HepG2 (cell line): ENCODE results near the gene PRDM11. TPM values are rescaled to one million over a fixed set of nuclear protein-coding genes. Genes with fewer than 3 reads are reported as not detected.

ENCODE experiments used
- ATAC-seq: fragments of 200-7000 bp; cut with Tn5 transposase; 3 replicates; pipeline ENCODE4 v1.9.1; 2020; ENCODE audit warnings: mild to moderate bottlenecking, moderate library complexity
- BruUV-seq: library from RNA; stranded (reverse); fragments of 400-500 nt; replicated peaks from 2 replicates; lab custom pipeline; 2021; lab: Mats Ljungman, UMichigan
- CTCF ChIA-PET: fragments of 300-600 bp; formaldehyde crosslinking; extraction: SDS; loops from one replicate; lab custom pipeline; 2021; ENCODE audit warnings: low total read pairs, inconsistent platforms, low intra/inter-chr PET ratio; lab: Yijun Ruan, JAX
- POLR2A ChIA-PET: fragments of 350-600 bp; sonication (Branson Sonifier 250); formaldehyde crosslinking; loops from one replicate; lab custom pipeline; 2020; ENCODE audit warnings: antibody characterized with exemption, inconsistent platforms; lab: Yijun Ruan, JAX
- DNase-seq: peaks from one replicate; pipeline ENCODE4 v3.0.0-alpha.2; 2015; ENCODE audit warnings: low spot score
- FAIRE-seq: peaks from 3 replicates; lab custom pipeline; 2011; peaks lifted over from hg19 to GRCh38; lab: Jason Lieb, UNC
- H2AFZ ChIP-seq: one replicate; pipeline ENCODE4 v1.6.1; 2011; ENCODE audit warnings: low read length, inconsistent platforms
- H3K27ac ChIP-seq: fragments of 300-600 bp; 3 replicates; pipeline ENCODE4 v1.8.0; 2011; ENCODE audit warnings: mixed run types, mild to moderate bottlenecking, mixed read lengths, low read length, inconsistent platforms; ENCODE audit not compliant: insufficient read depth; ENCODE audit errors: extremely low read length
- H3K27me3 ChIP-seq, 2 experiments: fragments of 200-600 bp in 1 of 2; 2 replicates in 1 of 2; 3 replicates in 1 of 2; pipeline versions ENCODE4 v1.6.0 to v1.8.0; 2011; ENCODE audit warnings: low read length in 2 of 2, mild to moderate bottlenecking in 2 of 2, moderate library complexity in 2 of 2, inconsistent platforms in 1 of 2; ENCODE audit not compliant: insufficient read depth in 2 of 2, control insufficient read depth in 1 of 2
- H3K36me3 ChIP-seq, 2 experiments: fragments of 200-600 bp in 1 of 2; replicated peaks in 1 of 2; 2 replicates in 1 of 2; 3 replicates in 1 of 2; pipeline versions ENCODE4 v1.5.1 to v1.8.0; 2011; ENCODE audit warnings: low read length in 2 of 2, inconsistent platforms in 1 of 2; ENCODE audit not compliant: insufficient read depth in 2 of 2, control insufficient read depth in 1 of 2
- H3K4me1 ChIP-seq: 2 replicates; pipeline ENCODE4 v1.5.1; 2012; ENCODE audit warnings: low read length, inconsistent platforms; ENCODE audit not compliant: insufficient read depth
- H3K4me2 ChIP-seq: 2 replicates; pipeline ENCODE4 v1.6.0; 2011; ENCODE audit warnings: low read depth, low read length, inconsistent platforms
- H3K4me3 ChIP-seq, 3 experiments: fragments of 200-600 bp in 1 of 3; sonication (generic), shearing (Covaris generic) in 1 of 3; replicated peaks in 1 of 3; 2 replicates each; pipeline ENCODE4 v1.5.1; 2011 to 2016; ENCODE audit warnings: low read length in 3 of 3, inconsistent platforms in 2 of 3, low read depth in 2 of 3, mild to moderate bottlenecking in 2 of 3, control low read depth in 1 of 3, mixed read lengths in 1 of 3; ENCODE audit not compliant: insufficient read depth in 1 of 3
- H3K79me2 ChIP-seq: one replicate; pipeline ENCODE4 v1.6.1; 2011; ENCODE audit warnings: low read length, inconsistent platforms; ENCODE audit not compliant: insufficient read depth
- H3K9ac ChIP-seq: 2 replicates; pipeline ENCODE4 v1.6.0; 2011; ENCODE audit warnings: mild to moderate bottlenecking, low read depth, low read length, inconsistent platforms; ENCODE audit not compliant: insufficient read depth
- H3K9me3 ChIP-seq: 2 replicates; pipeline ENCODE4 v1.5.1; 2012; ENCODE audit warnings: mild to moderate bottlenecking, low read length
- H4K20me1 ChIP-seq: 2 replicates; pipeline ENCODE4 v1.6.0; 2011; ENCODE audit warnings: inconsistent platforms, mild to moderate bottlenecking, low read length, moderate library complexity; ENCODE audit not compliant: insufficient read depth
- E2F5 ChIP-seq: sonication (generic); formaldehyde crosslinking; conservative IDR thresholded peaks from 2 replicates; pipeline ENCODE4 v1.4.0; 2020; ENCODE audit warnings: missing genetic modification reagents
- EEA1 ChIP-seq: sonication (generic); formaldehyde crosslinking; IDR thresholded peaks from 2 replicates; pipeline ENCODE4 v1.5.1; 2020; ENCODE audit warnings: mild to moderate bottlenecking, missing genetic modification reagents, borderline replicate concordance
- HNF4G ChIP-seq, 2 experiments: sonication (generic) in 1 of 2; formaldehyde crosslinking in 1 of 2; IDR thresholded peaks; 2 replicates each; pipeline versions ENCODE4 v1.4.0 to v1.6.1; 2011 to 2020; ENCODE audit warnings: borderline replicate concordance in 2 of 2, low read depth in 2 of 2, mild to moderate bottlenecking in 2 of 2, low read length in 1 of 2, missing genetic modification reagents in 1 of 2, moderate library complexity in 1 of 2
- MYPOP ChIP-seq: sonication (generic); formaldehyde crosslinking; IDR thresholded peaks from 2 replicates; pipeline ENCODE4 v1.8.1; 2023; ENCODE audit warnings: mild to moderate bottlenecking, moderate library complexity, missing genetic modification reagents
- RAD21 ChIP-seq: fragments of 450-650 bp; formaldehyde crosslinking; IDR thresholded peaks from 2 replicates; pipeline ENCODE4 v1.5.0; 2020; ENCODE audit warnings: mild to moderate bottlenecking
- RARA ChIP-seq: IDR thresholded peaks from 2 replicates; pipeline ENCODE4 v1.6.1; 2016; ENCODE audit warnings: missing genetic modification reagents, missing compliant biosample characterization
- RNF219 ChIP-seq: sonication (generic); formaldehyde crosslinking; IDR thresholded peaks from 2 replicates; pipeline ENCODE4 v1.5.0; 2020; ENCODE audit warnings: mild to moderate bottlenecking, missing genetic modification reagents
- UBTF ChIP-seq: sonication (generic); formaldehyde crosslinking; IDR thresholded peaks from 2 replicates; pipeline ENCODE4 v1.4.0; 2020; ENCODE audit warnings: mild to moderate bottlenecking, missing genetic modification reagents
- ZFP36L1 ChIP-seq: sonication (generic); formaldehyde crosslinking; IDR thresholded peaks from 2 replicates; pipeline ENCODE4 v1.8.0; 2022; ENCODE audit warnings: mild to moderate bottlenecking, missing genetic modification reagents, moderate library complexity
- ZNF251 ChIP-seq: sonication (generic); formaldehyde crosslinking; IDR thresholded peaks from 2 replicates; pipeline ENCODE4 v1.9.0; 2021; ENCODE audit warnings: mild to moderate bottlenecking, missing genetic modification reagents
- ZNF350 ChIP-seq: sonication (generic); formaldehyde crosslinking; IDR thresholded peaks from 2 replicates; pipeline ENCODE4 v1.4.0; 2020; ENCODE audit warnings: mild to moderate bottlenecking, low read depth, missing genetic modification reagents, borderline replicate concordance
- ZNF546 ChIP-seq: sonication (generic); formaldehyde crosslinking; conservative IDR thresholded peaks from 2 replicates; pipeline ENCODE4 v1.8.1; 2023; ENCODE audit warnings: mild to moderate bottlenecking, missing genetic modification reagents
- ZNF562 ChIP-seq: sonication (generic); formaldehyde crosslinking; IDR thresholded peaks from 2 replicates; pipeline ENCODE4 v1.8.0; 2022; ENCODE audit warnings: missing genetic modification reagents, borderline replicate concordance
- ZNF576 ChIP-seq: sonication (generic); formaldehyde crosslinking; IDR thresholded peaks from 2 replicates; pipeline ENCODE4 v1.4.0; 2020; ENCODE audit warnings: mild to moderate bottlenecking, missing genetic modification reagents
- ZNF749 ChIP-seq: sonication (generic); formaldehyde crosslinking; IDR thresholded peaks from 2 replicates; pipeline ENCODE4 v1.8.0; 2022; ENCODE audit warnings: mild to moderate bottlenecking, missing genetic modification reagents, moderate library complexity, borderline replicate concordance
- ZNF761 ChIP-seq: sonication (generic); formaldehyde crosslinking; conservative IDR thresholded peaks from 2 replicates; pipeline ENCODE4 v1.4.0; 2020; ENCODE audit warnings: mild to moderate bottlenecking, missing genetic modification reagents
- ZNF782 ChIP-seq: sonication (generic); formaldehyde crosslinking; IDR thresholded peaks from 2 replicates; pipeline ENCODE4 v1.4.0; 2020; ENCODE audit warnings: missing genetic modification reagents, mild to moderate bottlenecking, borderline replicate concordance
- WGBS: methylation state at CpG from one replicate; pipeline ENCODE4 v1.1.6; 2017; ENCODE audit warnings: low lambda C conversion rate; 5-methylcytosine and 5-hydroxymethylcytosine counted together
- in situ Hi-C: cut with HindIII; loops from 2 replicates; pipeline ENCODE4 v1.10.0; 2017; ENCODE audit warnings: low pct_unique_long_range_greater_than_20kb; ENCODE audit not compliant: extremely low pct_ligation_motif_present
- intact Hi-C: fragments of 100-400 bp; cut with micrococcal nuclease; formaldehyde crosslinking; loops from one replicate; pipeline ENCODE4 v1.10.0; 2022; ENCODE audit not compliant: unreplicated experiment
- polyA plus RNA-seq, 8 experiments: library from polyadenylated mRNA; depleted of rRNA in 3 of 8; stranded (reverse) in 7 of 8; unstranded in 1 of 8; fragments of >200 nt; fragmentation: Illumina TruSeq in 4 of 8; extraction: Trizol in 4 of 8; gene quantifications; 2 replicates each; pipeline versions ENCODE4 v1.2.1 to v1.2.3, GENCODE V29; 2011 to 2016; ENCODE audit warnings: low read depth in 4 of 8, missing spikeins in 1 of 8, mixed read lengths in 1 of 8; ENCODE audit not compliant: insufficient read depth in 1 of 8
- total RNA-seq, 5 experiments: library from RNA; depleted of rRNA; stranded (reverse); fragments of >200 nt; fragmentation: Illumina TruSeq; extraction: Trizol; gene quantifications; 2 replicates each; pipeline ENCODE4 v1.2.3, GENCODE V29; 2016; ENCODE audit warnings: low read depth in 1 of 5

PRDM11 gene
- total and polyA plus RNA-seq, 2 of the 13 experiments (the other 11 are each of a cell fraction or from before 2014, with no cell fraction given) = 3.4 to 4.7 TPM

GRCh38 chr11:45179686-45180178, 33.3 kb downstream of the PRDM11 start:
- in situ Hi-C loops = no loop called here
- POLR2A ChIA-PET = interaction anchor here (1.3 to 2.1 kb wide), 3 partner anchors 10 to 32 kb away, joined by 3 to 9 read pairs (median 3); partner anchors contain the start of gene PRDM11
- 44% methylated on average over 3 of the region's 6 CpGs for WGBS
- peak overlapping the region; percentile 49 for H3K9ac ChIP-seq
- H3K36me3 ChIP-seq = peaks cover 4 to 9% of the 10 kb centered on the region in 2 experiments; a peak in 4 of 5 replicates
- H3K4me2 ChIP-seq = peak overlapping the region; percentile 70
- peaks cover 16% of the 10 kb centered on the region for H3K4me1 ChIP-seq
- ATAC-seq (no peak), DNase-seq (no peak), FAIRE-seq (no peak)
- no peak overlapping the region for H2AFZ ChIP-seq
- H3K9me3 ChIP-seq = no peaks in the 10 kb centered on the region
- BruUV-seq = no TSS peak
- no peaks in the 10 kb centered on the region for H3K79me2 ChIP-seq
- H3K27me3 ChIP-seq = no peaks in the 10 kb centered on the region; a peak in 1 of 5 replicates
- H3K4me3 ChIP-seq = peak overlapping the region; percentile 24 to 62 (median 51); a peak in 5 of 6 replicates
- peak overlapping the region; percentile 42 for H3K27ac ChIP-seq
- H4K20me1 ChIP-seq = no peaks in the 10 kb centered on the region
- CTCF ChIA-PET = no interaction called here
- intact Hi-C loops = loop anchor here (2.0 kb wide), 1 partner anchor 33 kb away; the partner anchor contains the start of gene PRDM11
- TF ChIP-seq ZFP36L1 (CRISPR knock-in tag) (no peak), E2F5 (CRISPR knock-in tag) (no peak), ZNF576 (CRISPR knock-in tag) (no peak), ZNF251 (CRISPR knock-in tag) (no peak), MYPOP (CRISPR knock-in tag) (no peak), ZNF562 (CRISPR knock-in tag) (no peak), ZNF749 (CRISPR knock-in tag) (no peak), HNF4G (IDR thresholded peaks at IDR 0.05; ENCODE audit: borderline replicate concordance, low read depth, low read length) (no peak), HNF4G (CRISPR knock-in tag; IDR thresholded peaks at IDR 0.05; ENCODE audit: borderline replicate concordance, low read depth) (no peak), ZNF350 (CRISPR knock-in tag) (no peak), ZNF546 (CRISPR knock-in tag) (no peak), RAD21 (CRISPR knock-in tag) (no peak), RNF219 (no peak), ZNF782 (CRISPR knock-in tag) (no peak), RARA (CRISPR knock-in tag) (no peak), UBTF (CRISPR knock-in tag) (no peak), EEA1 (CRISPR knock-in tag) (no peak), ZNF761 (0 out of 2 replicates have a peak, but pooled peaks have one; percentile 34)
